K562 (cell line): ENCODE measurements around the gene HLA-DMB. TPM values are rescaled to one million over a fixed set of nuclear protein-coding genes. Genes with fewer than 3 reads are reported as not detected.

Source experiments
- CEBPG ChIP-seq, 3 experiments: fragments of 200-800 bp in 1 of 3; sonication (Bioruptor generic) in 1 of 3; sonication (generic) in 1 of 3; formaldehyde crosslinking in 1 of 3; IDR thresholded peaks in 2 of 3; conservative IDR thresholded peaks in 1 of 3; 2 replicates each; pipeline versions ENCODE4 v1.6.1 to v1.8.0; 2016 to 2022; ENCODE audit warnings: missing compliant biosample characterization in 2 of 3, missing genetic modification characterization in 2 of 3, mild to moderate bottlenecking in 1 of 3, missing genetic modification reagents in 1 of 3
- FOXP1 ChIP-seq: sonication (generic); formaldehyde crosslinking; IDR thresholded peaks from 2 replicates; pipeline ENCODE4 v1.8.0; 2022; ENCODE audit warnings: mild to moderate bottlenecking, missing genetic modification reagents
- NUFIP1 ChIP-seq: fragments of 450-650 bp; IDR thresholded peaks from 2 replicates; pipeline ENCODE4 v1.6.1; 2018; ENCODE audit not compliant: partially characterized antibody
- POLR2A ChIP-seq: fragments of 450-650 bp; conservative IDR thresholded peaks from 2 replicates; pipeline ENCODE4 v1.6.1; 2016
- POLR2AphosphoS2 ChIP-seq: IDR thresholded peaks from 2 replicates; pipeline ENCODE4 v1.6.1; 2012; ENCODE audit warnings: low read length, improper control_type of control experiment
- POLR2B ChIP-seq: fragments of 450-650 bp; IDR thresholded peaks from 2 replicates; pipeline ENCODE4 v1.6.1; 2018; ENCODE audit warnings: low read depth; ENCODE audit not compliant: partially characterized antibody
- SP1 ChIP-seq: sonication (generic); formaldehyde crosslinking; IDR thresholded peaks from 2 replicates; pipeline ENCODE4 v1.8.1; 2022; ENCODE audit warnings: mild to moderate bottlenecking, missing genetic modification reagents
- STAT5A ChIP-seq: IDR thresholded peaks from 2 replicates; pipeline ENCODE4 v1.6.1; 2012; ENCODE audit warnings: low read length, inconsistent platforms, borderline replicate concordance
- SUPT5H ChIP-seq: fragments of 450-650 bp; IDR thresholded peaks from 2 replicates; pipeline ENCODE4 v1.6.1; 2016
- ZC3H8 ChIP-seq: fragments of 450-650 bp; IDR thresholded peaks from 2 replicates; pipeline ENCODE4 v1.6.1; 2017
- ZSCAN29 ChIP-seq: fragments of 450-650 bp; IDR thresholded peaks from 2 replicates; pipeline ENCODE4 v1.6.1; 2017
- polyA plus RNA-seq, 8 experiments: library from polyadenylated mRNA; depleted of rRNA in 4 of 8; stranded (reverse) in 5 of 8; unstranded in 3 of 8; fragments of >200 nt; fragmentation: Nextera tagmentation in 2 of 8; fragmentation: Illumina TruSeq in 1 of 8; extraction: Ambion mirVana in 2 of 8; extraction: Trizol in 1 of 8; gene quantifications; 2 replicates each; pipeline versions ENCODE4 v1.2.1 to v1.2.3, GENCODE V29; 2011 to 2014; ENCODE audit warnings: inconsistent platforms in 1 of 8, missing spikeins in 1 of 8
- total RNA-seq, 7 experiments: library from RNA; depleted of rRNA in 6 of 7; stranded (reverse); fragments of >200 nt in 6 of 7; fragmentation: Illumina TruSeq in 2 of 7; extraction: Trizol in 2 of 7; gene quantifications; 2 replicates each; pipeline versions ENCODE4 v1.2.1 to v1.2.3, GENCODE V29; 2011 to 2021; ENCODE audit warnings: low replicate concordance in 1 of 7
- TF ChIP-seq, protein P1 (sequence below): fragments of 450-650 bp; IDR thresholded peaks from 2 replicates; pipeline ENCODE4 v1.6.1; 2018; ENCODE audit warnings: mild to moderate bottlenecking, low read depth; ENCODE audit not compliant: partially characterized antibody
- TF ChIP-seq, protein P2 (sequence below): fragments of 200-800 bp; sonication (Bioruptor generic); IDR thresholded peaks from 2 replicates; pipeline ENCODE4 v1.6.1; 2017; ENCODE audit warnings: missing genetic modification characterization, missing compliant biosample characterization
- TF ChIP-seq, protein P3 (sequence below), 2 experiments: fragments of 200-800 bp in 1 of 2; sonication (Bioruptor generic) in 1 of 2; sonication (generic) in 1 of 2; formaldehyde crosslinking in 1 of 2; IDR thresholded peaks in 1 of 2; conservative IDR thresholded peaks in 1 of 2; 2 replicates each; pipeline versions ENCODE4 v1.5.0 to v1.6.1; 2016 to 2020; ENCODE audit warnings: missing compliant biosample characterization in 1 of 2, missing genetic modification characterization in 1 of 2, missing genetic modification reagents in 1 of 2
- TF ChIP-seq, protein P4 (sequence below): fragments of 450-650 bp; IDR thresholded peaks from 2 replicates; pipeline ENCODE4 v1.7.1; 2018; ENCODE audit warnings: mild to moderate bottlenecking, low read depth; ENCODE audit not compliant: partially characterized antibody

HLA-DMB gene
- total and polyA plus RNA-seq, 9 of the 15 experiments (the other 6 are each of a cell fraction or from before 2014, with no cell fraction given) = 0.38 TPM; not detected in 8

DNA sequence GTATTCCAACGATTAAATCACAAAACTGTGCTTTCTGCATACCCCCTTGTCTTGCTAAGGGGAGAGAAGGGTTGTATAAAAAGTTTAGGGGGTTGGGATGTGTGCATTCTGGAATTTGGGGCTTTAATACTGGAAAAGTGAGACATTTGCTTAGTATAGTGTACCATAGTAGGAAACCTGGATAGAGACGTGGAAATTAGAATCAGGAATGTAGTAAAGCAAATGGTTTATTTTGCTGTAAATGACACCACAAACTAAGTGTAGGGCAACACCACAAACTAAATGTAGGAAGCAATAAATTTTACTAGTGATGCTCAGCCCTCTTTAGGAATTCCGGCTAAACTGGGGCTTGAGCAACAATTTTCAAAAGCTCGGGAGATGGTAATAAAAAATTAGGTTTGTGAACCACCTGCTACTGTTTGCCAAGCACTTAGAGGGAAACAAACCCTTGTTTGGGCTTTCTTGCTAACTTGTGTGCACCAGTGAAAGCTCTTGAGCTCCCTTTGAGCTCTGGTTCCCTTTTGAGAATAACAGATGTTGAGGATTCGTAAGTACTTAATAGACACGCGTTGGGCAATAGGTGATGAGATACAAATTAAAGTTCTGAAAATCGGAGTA is 41.4 kb upstream of the HLA-DMB start (continued):
- TF ChIP-seq, protein P1, sequence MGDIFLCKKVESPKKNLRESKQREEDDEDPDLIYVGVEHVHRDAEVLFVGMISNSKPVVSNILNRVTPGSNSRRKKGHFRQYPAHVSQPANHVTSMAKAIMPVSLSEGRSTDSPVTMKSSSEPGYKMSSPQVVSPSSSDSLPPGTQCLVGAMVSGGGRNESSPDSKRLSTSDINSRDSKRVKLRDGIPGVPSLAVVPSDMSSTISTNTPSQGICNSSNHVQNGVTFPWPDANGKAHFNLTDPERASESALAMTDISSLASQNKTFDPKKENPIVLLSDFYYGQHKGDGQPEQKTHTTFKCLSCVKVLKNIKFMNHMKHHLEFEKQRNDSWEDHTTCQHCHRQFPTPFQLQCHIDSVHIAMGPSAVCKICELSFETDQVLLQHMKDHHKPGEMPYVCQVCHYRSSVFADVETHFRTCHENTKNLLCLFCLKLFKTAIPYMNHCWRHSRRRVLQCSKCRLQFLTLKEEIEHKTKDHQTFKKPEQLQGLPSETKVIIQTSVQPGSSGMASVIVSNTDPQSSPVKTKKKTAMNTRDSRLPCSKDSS = no peak
- TF ChIP-seq SP1 = 0 out of 2 replicates have a peak, but pooled peaks have one; percentile 52
- peak; percentile 51 for TF ChIP-seq POLR2B
- peak; percentile 77 for TF ChIP-seq SUPT5H
- TF ChIP-seq ZC3H8 = no peak
- peak; percentile 92; the same call in 1 of the 2 replicates for TF ChIP-seq POLR2AphosphoS2
- TF ChIP-seq, protein P2, sequence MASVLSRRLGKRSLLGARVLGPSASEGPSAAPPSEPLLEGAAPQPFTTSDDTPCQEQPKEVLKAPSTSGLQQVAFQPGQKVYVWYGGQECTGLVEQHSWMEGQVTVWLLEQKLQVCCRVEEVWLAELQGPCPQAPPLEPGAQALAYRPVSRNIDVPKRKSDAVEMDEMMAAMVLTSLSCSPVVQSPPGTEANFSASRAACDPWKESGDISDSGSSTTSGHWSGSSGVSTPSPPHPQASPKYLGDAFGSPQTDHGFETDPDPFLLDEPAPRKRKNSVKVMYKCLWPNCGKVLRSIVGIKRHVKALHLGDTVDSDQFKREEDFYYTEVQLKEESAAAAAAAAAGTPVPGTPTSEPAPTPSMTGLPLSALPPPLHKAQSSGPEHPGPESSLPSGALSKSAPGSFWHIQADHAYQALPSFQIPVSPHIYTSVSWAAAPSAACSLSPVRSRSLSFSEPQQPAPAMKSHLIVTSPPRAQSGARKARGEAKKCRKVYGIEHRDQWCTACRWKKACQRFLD (CRISPR knock-in tag) = no peak
- TF ChIP-seq ZSCAN29 = no peak
- TF ChIP-seq CEBPG (CRISPR knock-in tag; IDR thresholded peaks at IDR 0.05) = no peak
- TF ChIP-seq CEBPG (tag; conservative IDR thresholded peaks at IDR 0.05 in 1 of 2, IDR thresholded peaks at IDR 0.05 in 1 of 2) = peak in 1 of 2 experiments; percentile 54; a peak in 1 of 4 replicates
- TF ChIP-seq STAT5A = no peak
- no peak for TF ChIP-seq FOXP1 (CRISPR knock-in tag)
- no peak for TF ChIP-seq NUFIP1
- TF ChIP-seq, protein P3, sequence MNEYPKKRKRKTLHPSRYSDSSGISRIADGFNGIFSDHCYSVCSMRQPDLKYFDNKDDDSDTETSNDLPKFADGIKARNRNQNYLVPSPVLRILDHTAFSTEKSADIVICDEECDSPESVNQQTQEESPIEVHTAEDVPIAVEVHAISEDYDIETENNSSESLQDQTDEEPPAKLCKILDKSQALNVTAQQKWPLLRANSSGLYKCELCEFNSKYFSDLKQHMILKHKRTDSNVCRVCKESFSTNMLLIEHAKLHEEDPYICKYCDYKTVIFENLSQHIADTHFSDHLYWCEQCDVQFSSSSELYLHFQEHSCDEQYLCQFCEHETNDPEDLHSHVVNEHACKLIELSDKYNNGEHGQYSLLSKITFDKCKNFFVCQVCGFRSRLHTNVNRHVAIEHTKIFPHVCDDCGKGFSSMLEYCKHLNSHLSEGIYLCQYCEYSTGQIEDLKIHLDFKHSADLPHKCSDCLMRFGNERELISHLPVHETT (CRISPR knock-in tag; conservative IDR thresholded peaks at IDR 0.05 in 1 of 2, IDR thresholded peaks at IDR 0.05 in 1 of 2) = no peak
- peak; percentile 78 for TF ChIP-seq POLR2A
- TF ChIP-seq, protein P4, sequence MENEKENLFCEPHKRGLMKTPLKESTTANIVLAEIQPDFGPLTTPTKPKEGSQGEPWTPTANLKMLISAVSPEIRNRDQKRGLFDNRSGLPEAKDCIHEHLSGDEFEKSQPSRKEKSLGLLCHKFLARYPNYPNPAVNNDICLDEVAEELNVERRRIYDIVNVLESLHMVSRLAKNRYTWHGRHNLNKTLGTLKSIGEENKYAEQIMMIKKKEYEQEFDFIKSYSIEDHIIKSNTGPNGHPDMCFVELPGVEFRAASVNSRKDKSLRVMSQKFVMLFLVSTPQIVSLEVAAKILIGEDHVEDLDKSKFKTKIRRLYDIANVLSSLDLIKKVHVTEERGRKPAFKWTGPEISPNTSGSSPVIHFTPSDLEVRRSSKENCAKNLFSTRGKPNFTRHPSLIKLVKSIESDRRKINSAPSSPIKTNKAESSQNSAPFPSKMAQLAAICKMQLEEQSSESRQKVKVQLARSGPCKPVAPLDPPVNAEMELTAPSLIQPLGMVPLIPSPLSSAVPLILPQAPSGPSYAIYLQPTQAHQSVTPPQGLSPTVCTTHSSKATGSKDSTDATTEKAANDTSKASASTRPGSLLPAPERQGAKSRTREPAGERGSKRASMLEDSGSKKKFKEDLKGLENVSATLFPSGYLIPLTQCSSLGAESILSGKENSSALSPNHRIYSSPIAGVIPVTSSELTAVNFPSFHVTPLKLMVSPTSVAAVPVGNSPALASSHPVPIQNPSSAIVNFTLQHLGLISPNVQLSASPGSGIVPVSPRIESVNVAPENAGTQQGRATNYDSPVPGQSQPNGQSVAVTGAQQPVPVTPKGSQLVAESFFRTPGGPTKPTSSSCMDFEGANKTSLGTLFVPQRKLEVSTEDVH = no peak
